Ovary (tissue), 3 donors: ENCODE results near the gene DLX1.

Experiments used
- CTCF ChIP-seq, 3 donors: fragments of 450-650 bp in 2 of 3; fragments of 200-600 bp in 1 of 3; IDR thresholded peaks; one replicate each; pipeline versions ENCODE4 v1.5.1 to v1.8.0; 2016 to 2022; ENCODE audit warnings: antibody characterized with exemption in 3 of 3, mild to moderate bottlenecking in 1 of 3
- POLR2A ChIP-seq: fragments of 450-650 bp; IDR thresholded peaks from one replicate; pipeline ENCODE4 v1.6.1; 2017; ENCODE audit warnings: antibody characterized with exemption, mild to moderate bottlenecking, moderate library complexity
- donor health status: DM: no; HTN: no; CAD: no.

- TF ChIP-seq CTCF (IDR thresholded peaks at IDR 0.05), result no peak
- TF ChIP-seq POLR2A, result no peak
These were observed 30.8 kb downstream of the DLX1 start for GRCh38 chr2:172116107-172116506.
